Ramos (cell line): ENCODE results near the gene MKI67.

Experiments used
- in situ Hi-C: fragments of 300-500 bp; cut with MboI; formaldehyde crosslinking; loops from one replicate; pipeline ENCODE4 v1.14.3; 2022; ENCODE audit warnings: low sequenced_read_pairs; ENCODE audit not compliant: unreplicated experiment

Gene MKI67

DNA sequence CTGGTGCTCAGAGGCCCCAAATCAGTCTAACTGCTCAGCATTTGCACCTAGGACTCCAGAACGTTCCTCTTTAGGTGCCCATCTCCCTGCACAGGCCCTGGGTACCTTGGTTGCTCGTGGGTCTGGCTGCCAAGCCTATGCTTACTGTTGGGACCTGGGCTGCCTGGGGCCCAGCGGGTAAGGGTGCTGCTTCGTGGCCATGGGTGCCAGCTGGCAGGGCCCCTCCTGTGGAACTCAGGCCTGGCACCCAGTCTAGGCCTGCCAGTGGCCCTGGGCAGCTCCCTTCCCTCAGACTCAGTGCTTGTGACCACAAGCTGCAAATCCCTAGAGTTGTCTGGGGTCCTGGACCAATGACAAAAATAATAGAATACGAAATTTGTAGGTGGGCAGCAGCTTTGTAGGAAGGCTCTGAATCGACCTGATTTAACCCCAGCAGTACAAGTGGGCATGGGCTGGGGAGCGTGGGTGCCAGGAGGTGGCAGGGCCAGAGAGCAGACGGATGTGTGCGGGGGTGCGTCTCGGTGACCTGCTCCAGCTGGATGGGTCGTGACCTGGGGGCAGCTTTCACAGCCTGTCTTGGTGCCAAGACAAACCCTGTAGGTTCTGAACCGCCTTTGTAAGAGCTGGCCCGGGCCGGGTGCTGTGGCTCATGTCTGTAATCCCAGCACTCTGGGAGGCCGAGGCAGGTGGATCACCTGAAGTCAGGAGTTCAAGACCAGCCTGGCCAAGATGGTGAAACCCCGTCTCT lies 69.7 kb downstream of the MKI67 start:
- in situ Hi-C loops, result no loop called here

- in situ Hi-C loops, result no loop called here
Measured at GRCh38 chr10:128055061-128055868, 71.0 kb downstream of the MKI67 start.

- in situ Hi-C loops, result no loop called here
Measured at GRCh38 chr10:128054163-128054970, 71.9 kb downstream of the MKI67 start.

DNA sequence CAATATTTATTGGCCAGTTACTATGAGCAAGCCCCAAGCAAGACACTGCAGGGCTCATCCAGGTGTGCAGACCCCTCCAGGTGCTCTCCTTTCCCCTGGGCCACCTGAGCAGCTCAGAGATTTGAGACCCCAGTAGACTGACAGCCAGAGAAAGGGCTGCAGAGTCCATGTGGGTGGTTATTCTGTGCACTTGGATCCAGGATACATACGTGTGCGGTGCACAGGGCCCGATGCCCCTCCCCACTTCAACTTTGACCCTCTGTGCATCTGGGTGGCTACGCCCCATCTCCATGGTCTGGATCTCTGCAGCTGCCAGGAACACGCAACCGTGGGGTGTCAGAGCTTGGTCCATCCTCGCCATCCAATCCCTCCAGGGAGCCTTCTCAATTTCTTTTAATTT lies 72.9 kb downstream of the MKI67 start:
- in situ Hi-C loops, result no loop called here

DNA sequence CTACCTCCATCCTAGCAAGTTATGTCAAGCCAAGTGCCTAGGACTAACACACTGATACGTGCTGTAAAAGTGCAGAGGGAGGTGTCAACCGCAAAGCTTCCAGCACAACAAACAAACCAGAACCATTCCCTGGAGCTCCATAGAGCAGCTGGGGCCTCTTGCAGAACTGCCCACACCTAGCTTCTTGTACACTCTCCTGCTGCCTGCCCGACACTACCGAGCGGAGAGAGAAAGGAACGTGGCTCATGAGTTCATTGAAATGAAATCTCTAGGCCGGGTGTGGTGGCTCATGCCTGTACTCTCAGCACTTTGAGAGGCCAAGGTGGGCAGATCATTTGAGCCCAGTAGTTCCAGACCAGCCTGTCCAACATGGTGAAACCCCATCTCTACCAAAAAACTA lies 73.5 kb downstream of the MKI67 start:
- in situ Hi-C loops, result no loop called here

DNA sequence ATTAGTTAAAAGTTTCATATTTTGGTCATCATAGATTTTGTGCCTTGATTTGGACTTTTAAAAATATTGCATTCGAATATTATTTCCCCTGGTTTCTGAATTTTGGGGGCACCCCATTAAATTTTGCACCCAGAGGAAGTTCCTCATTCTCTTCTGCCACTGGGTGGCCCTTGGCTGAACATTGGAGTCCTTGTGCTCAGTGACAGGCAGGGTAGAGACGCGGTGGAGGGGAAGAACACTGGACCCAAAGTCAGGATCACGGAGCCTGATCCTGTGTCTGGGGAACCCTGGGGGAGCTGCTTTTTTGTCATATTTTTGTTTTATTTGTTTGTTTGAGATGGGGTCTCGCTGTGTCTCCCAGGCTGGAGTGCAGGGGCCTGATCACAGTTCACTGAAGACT lies 74.7 kb downstream of the MKI67 start:
- in situ Hi-C loops, result no loop called here

DNA sequence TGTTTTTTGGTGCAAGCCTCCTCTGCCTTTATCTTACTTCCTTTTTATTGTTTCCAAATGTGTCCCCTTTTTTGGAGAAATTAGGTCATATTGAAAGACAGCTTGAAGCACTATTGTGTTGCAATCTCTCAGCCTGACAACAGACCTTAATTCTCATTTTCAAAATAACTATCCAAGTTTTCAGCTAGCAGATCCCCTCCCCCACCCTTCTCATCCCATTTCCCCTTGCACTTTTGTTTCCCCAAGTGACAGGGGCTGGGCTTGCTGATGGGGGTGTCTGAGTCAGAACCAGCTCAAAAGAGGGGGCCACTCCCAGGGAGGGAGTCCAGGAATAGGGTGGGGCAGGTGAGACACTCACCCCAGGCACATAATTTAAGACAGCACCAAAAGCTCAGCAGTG lies 75.3 kb downstream of the MKI67 start:
- in situ Hi-C loops, result no loop called here

DNA sequence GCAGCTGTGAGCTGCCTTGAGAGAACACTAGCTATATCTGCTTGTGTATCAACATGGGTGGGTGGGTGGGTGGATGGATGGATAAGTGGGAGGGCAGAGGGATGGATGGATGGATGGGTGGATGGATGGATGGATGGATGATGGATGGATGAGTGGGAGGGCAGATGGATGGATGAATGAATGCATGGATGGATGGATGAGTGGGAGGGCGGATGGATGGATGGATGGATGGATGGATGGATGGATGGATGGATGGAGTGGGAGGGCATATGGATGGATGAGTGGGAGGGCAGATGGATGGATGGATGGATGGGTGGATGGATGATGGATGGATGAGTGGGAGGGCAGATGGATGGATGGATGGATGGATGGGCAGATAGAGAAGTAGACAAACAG lies 76.1 kb downstream of the MKI67 start:
- in situ Hi-C loops, result no loop called here

DNA sequence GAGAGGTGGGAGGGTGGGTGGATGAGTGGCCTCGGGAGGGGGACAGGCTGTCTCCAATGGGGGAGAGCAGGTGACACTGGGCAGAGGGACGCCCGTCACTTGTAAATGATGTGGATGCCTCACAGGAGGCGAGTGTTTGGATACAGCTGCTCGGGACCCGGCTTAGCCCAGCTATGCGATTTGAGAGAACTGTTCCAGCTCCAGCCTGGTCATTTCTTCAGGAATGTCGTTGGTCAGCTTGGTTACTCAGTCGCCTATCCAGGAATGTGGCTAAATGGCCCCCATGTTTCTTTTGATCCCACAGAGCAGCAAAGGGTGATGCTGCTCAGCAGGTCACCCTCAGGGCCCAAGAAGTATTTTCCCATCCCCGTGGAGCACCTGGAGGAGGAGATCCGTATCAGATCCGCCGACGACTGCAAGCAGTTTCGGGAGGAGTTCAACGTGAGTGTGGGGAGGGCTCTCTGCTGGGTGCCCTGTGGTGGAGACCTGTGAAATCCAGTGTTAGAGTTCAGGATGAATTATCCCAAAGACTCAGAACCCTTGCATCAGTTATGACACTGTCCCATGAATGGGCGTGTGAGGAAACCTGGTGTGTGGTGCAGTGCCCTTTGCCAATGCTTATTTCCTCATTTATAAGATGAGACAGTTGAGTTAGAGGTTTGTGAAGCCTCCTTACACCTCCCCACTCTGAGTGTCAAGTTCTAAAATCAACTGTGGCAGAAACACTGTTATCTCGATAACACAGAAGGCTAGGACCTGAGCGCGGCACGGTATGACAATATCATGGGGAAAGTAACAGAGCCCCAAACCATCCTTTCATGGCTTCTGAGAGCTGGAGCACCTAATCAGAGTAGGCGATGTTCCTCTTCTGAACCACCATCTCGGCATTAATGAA lies 76.8 kb downstream of the MKI67 start:
- in situ Hi-C loops, result no loop called here

DNA sequence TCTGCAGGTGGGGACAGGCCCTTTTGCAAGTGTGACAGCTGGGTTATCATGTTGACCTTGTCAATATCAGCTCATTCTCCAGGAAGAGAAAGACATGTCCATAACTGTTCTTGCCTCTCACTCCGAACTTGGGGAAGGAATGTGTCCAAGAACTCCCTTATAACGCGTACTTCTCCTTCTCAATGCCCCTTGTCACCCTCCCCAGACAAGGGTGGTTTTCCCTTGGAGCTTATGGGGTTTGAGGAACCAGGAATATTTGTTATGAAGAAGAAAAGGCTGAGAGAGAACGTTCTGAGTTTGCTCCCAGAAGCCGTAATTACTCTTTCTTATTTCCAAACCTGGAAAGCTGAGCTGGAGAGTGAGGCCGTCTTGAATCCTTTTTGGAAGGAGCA lies 77.4 kb downstream of the MKI67 start:
- in situ Hi-C loops, result no loop called here

DNA sequence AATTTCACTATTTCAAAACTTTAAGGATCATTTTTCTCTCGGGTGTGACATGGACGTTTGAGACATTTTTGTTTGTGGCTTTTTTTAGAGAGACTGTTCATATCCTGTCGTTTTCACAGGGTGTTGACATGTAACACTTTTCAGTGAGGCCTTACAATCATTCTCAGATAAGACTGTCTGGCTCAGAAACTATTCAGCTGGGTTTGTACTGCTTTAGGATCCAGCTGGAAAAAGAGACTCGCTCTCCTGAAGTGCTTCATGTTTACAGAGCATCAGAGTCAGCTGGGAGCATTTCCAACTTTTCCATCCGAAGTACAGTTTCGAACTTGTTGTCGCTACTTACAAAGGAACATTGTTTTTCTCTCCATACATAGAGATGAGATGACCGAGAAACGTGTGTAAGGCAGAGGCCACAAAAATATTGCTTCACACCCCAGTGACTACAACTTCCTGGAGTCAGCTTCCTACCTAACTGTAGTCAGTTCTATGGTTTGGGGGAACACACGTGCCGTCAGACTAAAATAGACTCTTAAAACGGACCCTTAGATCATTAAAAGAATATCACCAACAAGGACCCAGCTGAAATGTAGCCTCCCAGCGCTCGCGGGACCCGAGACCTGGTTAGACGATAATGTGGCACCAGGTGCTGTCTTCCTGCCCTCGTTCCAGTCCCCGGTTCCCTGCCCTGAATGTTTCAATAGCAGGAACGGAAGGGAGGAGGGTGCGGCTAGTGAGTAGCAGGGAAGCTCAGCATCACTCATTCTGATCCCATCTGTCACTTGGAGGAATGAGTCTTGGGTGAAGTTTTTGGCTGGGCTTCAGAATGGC lies 78.0 kb downstream of the MKI67 start:
- in situ Hi-C loops, result no loop called here

GRCh38 chr10:128047351-128047750 lies 78.9 kb downstream of the MKI67 start:
- in situ Hi-C loops, result no loop called here

- in situ Hi-C loops, result no loop called here
Measured at GRCh38 chr10:128046953-128047290, 79.3 kb downstream of the MKI67 start.
